Rectal smooth muscle tissue (tissue), 1 donor: ENCODE data around the gene PBX1.

Experiments used
- H3K27ac ChIP-seq: one replicate; pipeline ENCODE4 v1.7.0; 2013; ENCODE audit warnings: low read depth, low read length, inconsistent platforms
- H3K27me3 ChIP-seq: one replicate; pipeline ENCODE4 v1.7.0; 2013; ENCODE audit warnings: low read length; ENCODE audit not compliant: control insufficient read depth, insufficient read depth
- H3K36me3 ChIP-seq: one replicate; pipeline ENCODE4 v1.7.0; 2013; ENCODE audit warnings: low read length; ENCODE audit not compliant: control insufficient read depth, insufficient read depth
- H3K4me1 ChIP-seq: one replicate; pipeline ENCODE4 v1.7.0; 2013; ENCODE audit warnings: low read length; ENCODE audit not compliant: control insufficient read depth, insufficient read depth
- H3K4me3 ChIP-seq: one replicate; pipeline ENCODE4 v1.7.0; 2013; ENCODE audit warnings: low read length
- H3K9ac ChIP-seq: one replicate; pipeline ENCODE4 v1.7.0; 2013; ENCODE audit warnings: low read length

PBX1 gene

GRCh38 chr1:164773102-164773501 lies 214.1 kb downstream of the PBX1 start:
- Histone ChIP-seq H3K36me3 (no peaks in the 10 kb centered on the region), H3K4me3 (no peak overlapping the region), H3K27me3 (no peaks in the 10 kb centered on the region), H3K9ac (no peak overlapping the region), H3K4me1 (peaks cover 27% of the 10 kb centered on the region), H3K27ac (peak overlapping the region; percentile 11)

DNA sequence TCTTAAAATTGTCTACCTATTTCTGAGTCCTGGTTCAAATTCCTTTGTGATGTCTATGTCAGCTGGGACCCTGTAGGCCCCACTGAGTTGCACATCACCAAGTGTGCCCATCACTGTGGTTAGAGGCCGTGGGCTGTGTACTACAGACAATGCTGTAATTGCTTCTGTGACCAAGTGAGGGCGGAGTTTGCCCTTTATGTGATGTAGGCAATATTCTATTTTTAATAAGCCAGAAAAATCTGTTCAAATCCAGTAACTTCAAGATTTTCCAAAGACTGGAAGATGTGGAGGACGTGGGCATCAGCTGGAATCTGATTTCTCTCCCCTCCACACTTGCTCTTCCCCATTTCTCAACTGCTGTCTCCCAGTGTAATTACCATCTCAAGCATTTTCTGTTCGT lies 215.4 kb downstream of the PBX1 start:
- no peak overlapping the region for H3K9ac ChIP-seq
- H3K4me3 ChIP-seq = no peak overlapping the region
- no peaks in the 10 kb centered on the region for H3K27me3 ChIP-seq
- H3K4me1 ChIP-seq = peaks cover 28% of the 10 kb centered on the region
- peak overlapping the region; percentile 26 for H3K27ac ChIP-seq
- H3K36me3 ChIP-seq = no peaks in the 10 kb centered on the region

DNA sequence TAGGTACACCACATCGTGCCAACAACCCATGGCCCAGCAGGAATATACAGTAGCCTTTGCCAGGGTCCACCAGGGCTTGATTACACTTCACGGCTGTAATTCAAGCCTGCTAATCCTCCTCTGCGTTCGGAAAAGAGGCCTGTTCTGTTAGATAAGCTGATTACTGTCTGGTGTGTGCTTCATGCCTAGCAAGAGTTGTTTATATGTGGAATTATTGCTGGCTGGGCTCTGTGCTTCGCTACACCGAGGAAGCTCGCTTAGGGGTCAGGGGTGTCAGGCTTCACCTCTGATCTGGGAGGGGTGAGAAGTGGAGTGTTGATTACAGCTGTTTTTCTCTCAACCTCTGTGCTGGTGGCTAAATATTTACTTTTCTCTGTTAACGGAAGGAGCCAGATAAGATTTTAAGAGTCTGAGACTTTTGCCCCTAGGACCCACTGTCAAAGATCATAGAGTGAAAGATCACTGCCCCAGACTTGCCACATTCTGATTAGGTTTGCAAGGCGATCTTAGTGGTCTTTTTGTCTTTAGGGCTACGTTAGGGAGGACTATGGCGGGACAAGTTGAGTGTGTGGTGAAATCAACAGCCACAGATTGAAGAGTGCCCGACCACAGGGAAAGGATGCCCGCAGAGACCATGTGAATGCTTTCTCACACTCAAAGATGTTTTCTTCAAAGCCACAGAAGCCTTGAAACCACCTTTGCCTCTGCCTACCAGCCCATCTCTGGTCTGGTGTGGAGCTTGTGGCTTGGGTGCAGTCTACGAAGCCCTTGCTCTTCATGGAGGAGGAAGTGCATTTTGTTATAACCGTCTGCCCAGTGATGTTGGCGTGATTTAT lies 216.1 kb downstream of the PBX1 start:
- Histone ChIP-seq H3K27me3 (no peaks in the 10 kb centered on the region), H3K4me3 (no peak overlapping the region), H3K9ac (no peak overlapping the region), H3K27ac (peak overlapping the region; percentile 26), H3K4me1 (peaks cover 32% of the 10 kb centered on the region), H3K36me3 (no peaks in the 10 kb centered on the region)

DNA sequence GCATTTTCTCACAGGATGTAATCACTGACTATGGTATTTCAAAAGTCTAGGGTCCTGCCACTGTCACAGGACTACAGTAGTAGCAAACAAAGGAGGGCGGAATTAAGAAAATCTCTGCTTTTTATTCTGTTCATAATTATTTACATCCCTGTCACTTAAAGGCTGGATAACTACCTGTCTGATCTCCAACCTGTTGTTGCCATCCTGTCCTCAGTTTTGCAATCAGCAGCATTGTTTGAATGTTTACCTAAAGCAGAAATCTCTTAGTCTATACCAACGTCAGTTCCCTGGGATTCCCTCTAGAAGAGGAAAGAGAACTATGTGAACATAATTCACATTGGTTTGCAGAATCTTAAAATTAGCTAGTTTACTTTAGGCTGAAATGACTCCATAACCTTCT lies 218.5 kb downstream of the PBX1 start:
- H3K4me3 ChIP-seq = no peak overlapping the region
- H3K9ac ChIP-seq = no peak overlapping the region
- H3K36me3 ChIP-seq = no peaks in the 10 kb centered on the region
- peaks cover 31% of the 10 kb centered on the region for H3K4me1 ChIP-seq
- H3K27ac ChIP-seq = no peak overlapping the region
- H3K27me3 ChIP-seq = no peaks in the 10 kb centered on the region

DNA sequence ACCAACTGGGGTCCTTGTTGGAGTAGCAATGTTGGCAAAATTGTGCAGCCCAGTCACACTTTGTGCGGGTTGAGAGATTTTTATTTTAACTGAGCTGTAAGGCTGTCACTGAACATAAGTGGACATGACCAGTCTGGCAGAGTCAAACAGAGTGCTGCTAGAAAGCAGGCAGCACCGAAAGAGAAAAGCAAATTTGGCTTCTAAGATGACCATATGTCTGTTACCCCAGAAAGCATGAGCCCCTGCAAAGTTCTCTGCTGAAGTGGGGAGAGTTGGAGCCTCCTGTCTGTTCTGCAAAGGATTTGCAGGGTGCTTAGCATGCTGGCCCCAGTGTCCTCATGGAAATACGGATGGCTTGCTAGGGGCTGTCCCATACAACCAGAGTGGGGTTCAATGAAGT lies 220.4 kb downstream of the PBX1 start:
- H3K27ac ChIP-seq = no peak overlapping the region
- H3K9ac ChIP-seq = no peak overlapping the region
- H3K4me1 ChIP-seq = peaks cover 28% of the 10 kb centered on the region
- H3K27me3 ChIP-seq = no peaks in the 10 kb centered on the region
- H3K36me3 ChIP-seq = no peaks in the 10 kb centered on the region
- no peak overlapping the region for H3K4me3 ChIP-seq

DNA sequence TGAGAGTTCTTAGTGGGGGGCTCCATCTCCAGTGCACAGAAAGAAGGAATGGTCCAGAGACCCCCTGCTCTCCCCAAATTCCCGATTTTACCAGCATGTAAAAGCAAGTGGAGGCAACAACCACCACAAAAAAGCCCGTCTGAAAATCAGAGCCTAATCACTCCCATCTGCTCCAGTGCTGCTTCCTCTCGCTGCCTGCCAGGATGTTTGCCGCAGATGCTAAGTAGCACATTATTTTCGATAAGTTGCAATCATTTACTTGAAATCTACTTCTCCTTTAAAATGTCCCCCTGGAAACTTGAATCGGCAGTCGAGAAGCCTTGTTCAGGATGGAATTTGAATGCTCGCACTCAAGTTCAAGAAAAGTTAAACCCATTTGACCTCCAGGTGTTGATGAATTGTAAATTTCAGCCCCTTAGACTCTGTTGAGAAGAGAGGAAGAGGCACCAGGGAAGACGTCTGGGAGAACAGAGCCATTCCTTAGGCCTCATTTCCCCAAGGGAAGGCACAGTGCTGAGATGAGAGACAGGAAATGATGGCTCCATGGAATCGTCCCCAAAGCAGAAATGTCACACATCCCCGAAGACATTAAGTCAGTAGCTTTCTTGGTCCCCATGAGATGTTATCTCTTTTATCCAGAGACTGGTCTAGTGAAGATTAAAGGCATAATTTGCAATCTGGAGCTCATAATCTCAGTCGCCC lies 221.3 kb downstream of the PBX1 start:
- H3K9ac ChIP-seq = no peak overlapping the region
- no peak overlapping the region for H3K4me3 ChIP-seq
- H3K27me3 ChIP-seq = no peaks in the 10 kb centered on the region
- peak overlapping the region; percentile 27 for H3K27ac ChIP-seq
- H3K36me3 ChIP-seq = no peaks in the 10 kb centered on the region
- peaks cover 21% of the 10 kb centered on the region for H3K4me1 ChIP-seq

DNA sequence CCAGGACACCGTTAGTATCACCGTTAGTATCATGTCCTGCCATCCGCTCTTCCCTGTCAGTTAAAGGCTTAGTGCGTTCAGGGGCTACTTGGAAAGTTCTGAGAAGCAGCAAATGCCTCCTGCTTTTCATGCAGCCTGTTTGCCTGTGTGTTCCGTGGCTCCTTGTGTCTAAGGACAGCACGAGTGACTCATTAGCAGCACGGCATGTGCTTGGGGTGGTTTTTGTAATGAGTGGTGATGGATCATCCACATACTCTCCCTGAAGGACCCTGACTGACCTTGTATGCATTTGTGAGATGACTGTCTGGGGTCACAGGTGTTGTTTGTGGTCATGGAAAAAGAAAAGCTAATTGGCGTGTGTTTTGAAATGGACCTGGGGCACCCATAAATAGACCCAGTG lies 221.9 kb downstream of the PBX1 start:
- no peak overlapping the region for H3K9ac ChIP-seq
- H3K27me3 ChIP-seq = no peaks in the 10 kb centered on the region
- H3K4me1 ChIP-seq = peaks cover 27% of the 10 kb centered on the region
- H3K36me3 ChIP-seq = no peaks in the 10 kb centered on the region
- H3K27ac ChIP-seq = peak overlapping the region; percentile 27
- no peak overlapping the region for H3K4me3 ChIP-seq

GRCh38 chr1:164781972-164782371 lies 223.0 kb downstream of the PBX1 start:
- no peak overlapping the region for H3K9ac ChIP-seq
- H3K4me3 ChIP-seq = no peak overlapping the region
- H3K4me1 ChIP-seq = peaks cover 38% of the 10 kb centered on the region
- H3K36me3 ChIP-seq = no peaks in the 10 kb centered on the region
- no peaks in the 10 kb centered on the region for H3K27me3 ChIP-seq
- H3K27ac ChIP-seq = no peak overlapping the region

- Histone ChIP-seq H3K4me1 (peaks cover 42% of the 10 kb centered on the region), H3K36me3 (no peaks in the 10 kb centered on the region), H3K4me3 (no peak overlapping the region), H3K27ac (no peak overlapping the region), H3K27me3 (no peaks in the 10 kb centered on the region), H3K9ac (no peak overlapping the region)
Observed at GRCh38 chr1:164783778-164784555, 225.0 kb downstream of the PBX1 start.

- no peaks in the 10 kb centered on the region for H3K36me3 ChIP-seq
- H3K4me3 ChIP-seq = no peak overlapping the region
- H3K4me1 ChIP-seq = peaks cover 46% of the 10 kb centered on the region
- no peaks in the 10 kb centered on the region for H3K27me3 ChIP-seq
- no peak overlapping the region for H3K9ac ChIP-seq
- no peak overlapping the region for H3K27ac ChIP-seq
Observed at GRCh38 chr1:164784960-164785359, 226.0 kb downstream of the PBX1 start.

DNA sequence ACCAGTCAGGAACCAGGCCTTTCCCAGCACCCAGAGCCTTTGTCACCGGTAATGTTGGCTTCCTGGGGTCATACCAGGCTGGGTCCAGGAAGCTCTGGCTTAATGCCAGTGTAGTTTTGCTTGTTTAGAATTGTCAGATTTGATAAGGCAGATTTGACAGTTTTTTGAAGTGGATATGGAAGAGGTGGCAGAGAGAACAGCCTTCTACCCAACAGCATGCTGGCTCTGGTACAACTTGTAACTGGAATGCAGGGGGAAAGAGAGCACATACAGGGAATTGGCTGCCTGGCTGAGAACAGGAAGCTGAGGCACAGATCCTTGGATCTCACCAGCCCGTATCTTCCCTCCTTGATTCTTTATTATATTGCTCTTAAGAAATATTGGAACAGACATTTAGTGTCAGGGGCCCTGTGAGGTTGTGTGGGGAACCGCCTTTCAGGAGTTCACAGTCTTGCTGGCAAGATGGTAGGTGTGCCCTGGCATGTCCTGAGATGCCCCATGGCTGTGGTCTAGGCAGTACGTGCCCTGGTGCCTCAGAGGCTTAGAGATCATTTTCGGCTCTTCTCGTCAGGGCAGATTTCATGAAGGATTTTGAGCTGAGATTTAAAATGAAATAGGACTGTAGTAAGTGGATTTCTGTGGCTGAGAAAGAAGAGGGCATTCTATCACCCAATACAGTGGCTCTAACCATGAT lies 227.0 kb downstream of the PBX1 start:
- H3K9ac ChIP-seq = no peak overlapping the region
- H3K27ac ChIP-seq = peak overlapping the region; percentile 46
- H3K27me3 ChIP-seq = no peaks in the 10 kb centered on the region
- H3K4me1 ChIP-seq = peaks cover 42% of the 10 kb centered on the region
- no peak overlapping the region for H3K4me3 ChIP-seq
- no peaks in the 10 kb centered on the region for H3K36me3 ChIP-seq
